ENCODE data around the gene SEMA3A.
"Not testable (repeated sequence)": the region's sequence is repeated elsewhere in the genome, so short reads cannot be mapped to it uniquely, and the experiment has no call there.

Gene SEMA3A

DNA sequence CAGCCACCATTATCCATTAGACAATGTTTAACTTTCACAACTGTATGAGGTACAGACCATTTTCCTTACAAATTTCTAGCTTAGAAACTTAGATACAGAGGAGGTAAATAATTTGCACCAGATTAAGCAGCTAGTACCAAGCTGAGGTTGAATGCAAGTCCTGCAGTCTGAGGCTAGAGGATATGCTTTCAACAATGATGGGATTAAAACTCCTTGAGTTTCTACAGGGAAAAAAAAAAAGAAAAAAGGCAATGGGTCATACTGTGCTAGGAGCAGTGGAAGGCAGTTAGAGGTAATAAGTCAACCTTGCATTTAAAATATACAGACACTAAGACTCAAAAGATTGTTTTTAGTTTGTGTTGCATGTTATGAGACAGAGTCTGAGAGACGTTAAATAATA lies 86.5 kb downstream of the SEMA3A start:
- FAIRE-seq = no peak

DNA sequence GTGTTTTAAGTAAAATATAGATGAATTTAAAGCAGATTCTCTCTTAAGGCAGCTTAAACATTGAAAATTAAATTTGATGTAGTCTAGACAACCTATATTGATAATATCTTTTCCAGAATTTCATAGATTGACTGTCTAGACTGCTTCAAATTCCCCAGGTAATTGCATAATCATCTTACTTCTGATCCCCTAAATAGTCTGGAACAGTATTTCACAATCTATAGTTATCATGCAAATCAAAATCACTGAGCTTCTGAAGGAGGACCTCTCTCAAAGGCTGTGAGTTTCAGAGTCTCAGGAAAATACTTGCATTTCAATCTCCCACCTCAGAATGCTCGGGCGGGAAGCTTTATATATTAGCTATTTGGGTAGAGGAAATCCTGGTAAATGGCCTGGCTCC lies 87.3 kb downstream of the SEMA3A start:
- no peak for FAIRE-seq

GRCh38 chr7:84106291-84106690 lies 88.3 kb downstream of the SEMA3A start:
- no peak for FAIRE-seq

DNA sequence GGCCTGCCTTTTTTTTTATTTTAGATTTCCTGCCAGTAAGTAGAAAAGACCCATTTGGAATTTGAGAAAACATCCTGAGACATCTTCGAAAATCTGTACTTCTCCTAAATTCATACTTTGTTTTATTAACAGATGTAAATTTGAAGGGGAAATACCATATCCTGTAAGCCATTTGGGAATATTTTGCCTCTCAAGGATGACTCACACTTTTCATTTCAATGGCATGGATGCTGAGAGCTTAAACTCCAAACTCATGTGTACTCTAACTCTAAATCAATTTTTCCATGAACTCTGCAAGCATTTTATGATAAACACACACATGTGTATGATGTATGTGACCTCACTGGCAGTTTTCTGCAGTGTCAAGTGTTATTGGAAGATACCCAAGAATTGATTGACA lies 89.0 kb downstream of the SEMA3A start:
- FAIRE-seq = no peak

DNA sequence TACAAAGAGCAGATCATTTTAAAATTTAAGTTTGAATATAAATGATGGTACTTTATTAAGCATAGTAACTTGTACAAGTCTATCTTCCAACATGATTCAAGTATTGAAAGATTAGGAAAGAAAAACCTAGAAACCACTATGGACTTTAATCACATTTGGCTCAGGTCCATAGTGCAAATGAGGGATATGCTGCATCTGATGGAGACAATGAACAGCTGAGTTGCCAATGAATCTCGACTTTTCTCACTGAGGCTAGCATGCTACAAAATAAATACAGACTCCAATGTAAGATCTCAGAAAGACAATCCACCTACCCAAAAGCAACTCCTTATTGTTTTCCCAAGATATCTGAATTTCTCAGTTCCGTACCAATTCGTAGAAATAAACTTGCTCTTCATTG lies 89.8 kb downstream of the SEMA3A start:
- no peak for FAIRE-seq

- no peak for FAIRE-seq
These were observed 92.4 kb downstream of the SEMA3A start for GRCh38 chr7:84102213-84102612.

DNA sequence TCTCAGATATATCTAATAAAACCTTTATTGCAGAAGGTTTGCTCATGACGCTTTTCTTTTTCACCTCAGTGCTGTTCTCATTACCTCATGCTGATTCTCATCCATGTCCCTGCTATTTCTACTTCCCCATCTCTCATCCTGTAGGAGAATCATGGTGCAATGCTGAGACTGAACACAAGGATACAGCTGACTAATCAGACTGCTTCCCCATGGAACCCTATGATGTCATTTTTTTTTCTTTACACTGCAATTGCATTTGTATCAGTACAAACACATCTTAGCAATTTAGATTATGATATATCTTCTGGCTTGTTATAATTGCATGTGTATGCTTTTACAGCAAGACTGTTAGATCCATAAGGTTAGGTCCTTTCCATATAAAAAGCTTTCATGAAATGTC lies 93.7 kb downstream of the SEMA3A start:
- FAIRE-seq = no peak

DNA sequence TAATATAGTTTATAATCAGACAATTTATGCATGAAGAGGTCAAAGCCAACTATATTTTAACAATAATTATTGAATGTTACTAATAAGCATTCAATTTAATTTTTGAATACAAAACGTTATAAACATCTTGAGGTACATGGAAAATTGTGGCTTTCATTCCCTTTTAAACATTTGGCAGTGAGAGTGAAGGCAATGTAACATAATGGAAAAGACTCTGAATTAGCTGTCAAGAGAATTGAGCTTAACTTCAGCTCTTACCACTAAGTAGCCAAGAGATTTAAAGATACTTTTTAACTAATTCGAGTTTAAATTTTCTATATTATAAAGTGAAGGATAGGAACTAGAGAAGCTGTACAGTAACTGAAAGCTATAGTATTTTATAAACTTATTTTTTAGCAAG lies 98.6 kb downstream of the SEMA3A start:
- no peak for FAIRE-seq

- no peak for FAIRE-seq
These were observed 102.4 kb downstream of the SEMA3A start for GRCh38 chr7:84092207-84092606.

GRCh38 chr7:84091318-84091717 lies 103.3 kb downstream of the SEMA3A start:
- no peak for FAIRE-seq

- no peak for FAIRE-seq
These were observed 105.8 kb downstream of the SEMA3A start for GRCh38 chr7:84088802-84089201.

DNA sequence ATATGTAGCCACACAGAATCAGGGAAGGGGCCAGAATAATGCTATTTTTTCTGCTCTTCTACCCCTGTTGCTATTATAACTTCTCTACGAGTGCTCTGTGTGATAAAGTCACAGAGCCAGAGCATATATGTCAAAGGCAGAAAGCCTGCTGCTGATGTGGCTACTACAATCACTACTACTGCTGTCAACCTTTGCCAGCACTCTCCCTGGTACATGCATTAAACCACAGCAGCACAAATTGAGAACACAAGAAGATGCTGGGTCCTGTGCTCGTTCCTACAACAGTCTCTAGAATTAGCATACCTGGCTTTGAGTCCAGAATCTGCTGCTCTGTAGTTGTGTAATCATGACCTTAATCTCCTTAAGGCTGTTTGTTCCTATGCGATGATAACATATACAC lies 108.6 kb downstream of the SEMA3A start:
- FAIRE-seq = no peak

- no peak for FAIRE-seq
These were observed 109.4 kb downstream of the SEMA3A start for GRCh38 chr7:84085147-84085546.

GRCh38 chr7:84083846-84084245 lies 110.7 kb downstream of the SEMA3A start:
- no peak for FAIRE-seq

GRCh38 chr7:84081973-84082522 lies 112.5 kb downstream of the SEMA3A start:
- FAIRE-seq = no peak

DNA sequence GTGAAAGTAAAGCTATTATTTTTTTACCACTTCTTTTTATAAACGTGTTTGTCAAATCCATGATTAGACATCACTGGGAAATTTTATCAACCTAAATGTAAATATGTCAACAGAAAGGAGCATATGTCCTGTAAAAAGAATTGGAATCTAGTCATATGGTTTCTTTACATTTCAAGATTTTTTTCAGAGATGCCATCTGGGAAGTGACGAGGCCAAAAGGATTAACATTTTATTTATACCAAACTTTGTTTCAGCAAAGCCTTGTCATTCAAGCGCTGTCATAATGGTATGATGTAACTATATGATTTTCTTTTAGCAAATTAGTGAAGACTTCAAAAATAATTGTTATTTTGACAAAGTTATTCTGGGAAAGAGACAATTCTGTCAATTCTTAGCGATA lies 117.3 kb downstream of the SEMA3A start:
- FAIRE-seq = no peak

DNA sequence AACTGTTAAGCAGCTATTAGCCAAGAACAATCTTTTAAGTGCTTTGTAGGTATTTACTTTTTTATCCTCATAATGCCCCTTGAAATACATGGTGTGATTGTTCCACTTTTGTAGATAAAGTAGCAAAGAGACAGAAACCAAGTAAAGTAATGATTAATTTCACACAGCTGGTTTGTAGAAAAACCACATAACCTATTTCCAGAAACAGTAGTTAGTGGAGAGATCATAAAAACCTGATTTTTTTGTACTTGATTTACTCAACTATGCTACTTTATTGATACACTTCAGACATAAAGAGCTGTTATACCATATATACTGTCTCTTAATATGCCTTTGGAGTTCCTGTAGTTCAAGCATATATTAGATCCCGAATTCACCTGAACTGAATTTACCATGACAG lies 118.4 kb downstream of the SEMA3A start:
- FAIRE-seq = no peak

GRCh38 chr7:84073186-84073875 lies 121.3 kb downstream of the SEMA3A start:
- no peak for FAIRE-seq

- FAIRE-seq = no peak
These were observed 123.8 kb downstream of the SEMA3A start for GRCh38 chr7:84070770-84071169.

- no peak for FAIRE-seq
These were observed 124.5 kb downstream of the SEMA3A start for GRCh38 chr7:84069999-84070500.

DNA sequence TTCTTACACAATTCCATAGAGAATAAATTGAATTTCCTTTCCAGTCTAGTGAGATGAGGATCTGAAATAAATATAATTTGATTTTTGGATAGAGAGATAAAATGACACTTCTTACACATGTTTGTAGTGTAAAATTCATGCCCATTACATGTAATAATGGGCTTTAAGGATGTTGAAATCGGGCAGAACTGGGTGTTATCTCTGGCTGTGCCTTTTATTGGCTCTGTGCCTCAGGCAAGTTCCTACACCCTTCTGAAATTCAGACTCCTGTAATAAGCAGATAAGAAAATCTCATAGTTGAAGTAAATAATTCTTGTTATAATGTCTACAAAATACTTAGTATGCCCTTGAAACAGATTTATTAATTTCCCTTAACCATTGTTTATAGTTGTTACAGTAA lies 125.6 kb downstream of the SEMA3A start:
- no peak for FAIRE-seq

DNA sequence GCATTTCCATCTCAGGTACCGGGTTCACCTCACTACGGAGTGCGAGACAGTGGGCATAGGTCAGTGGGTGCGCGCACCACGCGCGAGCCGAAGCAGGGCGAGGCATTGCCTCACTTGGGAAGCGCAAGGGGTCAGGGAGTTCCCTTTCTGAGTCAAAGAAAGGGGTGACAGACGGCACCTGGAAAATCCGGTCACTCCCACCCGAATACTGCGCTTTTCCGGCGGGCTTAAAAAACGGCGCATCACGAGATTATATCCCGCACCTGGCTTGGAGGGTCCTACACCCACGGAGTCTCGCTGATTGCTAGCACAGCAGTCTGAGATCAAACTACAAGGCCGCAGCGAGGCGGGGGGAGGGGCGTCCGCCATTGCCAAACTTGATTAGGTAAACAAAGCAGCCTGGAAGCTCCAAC lies 132.1 kb downstream of the SEMA3A start:
- FAIRE-seq = not testable (repeated sequence)

- FAIRE-seq = no peak
These were observed 133.8 kb downstream of the SEMA3A start for GRCh38 chr7:84060760-84061261.

DNA sequence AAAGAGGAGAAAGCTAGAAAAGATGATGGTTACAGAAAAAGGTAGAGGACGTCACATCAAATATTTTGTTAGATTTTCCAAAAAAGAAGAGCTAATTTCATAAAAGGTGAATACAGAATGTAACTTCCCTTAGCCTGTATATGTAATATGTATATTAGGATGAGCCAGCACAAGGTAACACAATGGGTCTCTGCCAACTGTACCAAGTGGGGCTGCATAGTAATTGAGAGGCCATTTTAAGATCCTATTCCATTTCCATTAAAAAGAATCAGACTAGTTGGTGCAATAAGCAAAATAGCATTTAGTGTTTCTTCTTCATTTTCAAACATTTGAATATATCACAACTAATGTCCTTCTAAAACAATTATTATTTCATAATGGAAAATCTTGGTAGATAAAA lies 134.6 kb downstream of the SEMA3A start:
- peak; percentile 38 for FAIRE-seq

Data from islet of Langerhans (tissue), 1 donor.